ENCODE data around the gene UBP1.

- no peak for TF ChIP-seq RAD21 (IDR thresholded peaks at IDR 0.05)
- TF ChIP-seq CTCF (IDR thresholded peaks at IDR 0.05; ENCODE audit: low read depth, low read length, missing input control), result no peak
- TF ChIP-seq MAX (IDR thresholded peaks at IDR 0.05), result no peak
- no peak for TF ChIP-seq HNF4A (conservative IDR thresholded peaks at IDR 0.05)
- TF ChIP-seq FOXA1 (IDR thresholded peaks at IDR 0.05), result no peak
- no peak for TF ChIP-seq ATF3 (IDR thresholded peaks at IDR 0.05)
Measured at GRCh38 chr3:33388374-33389100, 51.7 kb downstream of the UBP1 start.

Data from liver (tissue), 3 donors.